A673 (cell line): ENCODE data around the gene FBP1. TPM values are rescaled to one million over a fixed set of nuclear protein-coding genes. Genes with fewer than 3 reads are reported as not detected.

Experiments used
- BruUV-seq: library from RNA; stranded (reverse); fragments of 400-500 nt; replicated peaks from 2 replicates; lab custom pipeline; 2021; lab: Mats Ljungman, UMichigan
- CTCF ChIA-PET: fragments of 300-600 bp; sonication (Branson Sonifier 250); formaldehyde crosslinking; loops from one replicate; lab custom pipeline; 2022; ENCODE audit warnings: antibody characterized with exemption; lab: Charles Lee
- POLR2A ChIA-PET: fragments of 300-600 bp; sonication (Branson Sonifier 250); formaldehyde crosslinking; loops from one replicate; lab custom pipeline; 2022; ENCODE audit warnings: antibody characterized with exemption; ENCODE audit not compliant: low non-redundant PET; lab: Charles Lee
- DNase-seq: peaks from one replicate; pipeline ENCODE4 v3.0.0-alpha.2; 2015; ENCODE audit warnings: low spot score
- H3K27ac ChIP-seq: fragments of 200-600 bp; sonication (generic); 2 replicates; pipeline ENCODE4 v1.5.1; 2016; ENCODE audit warnings: mixed run types, low read depth, mild to moderate bottlenecking, mixed read lengths, antibody characterized with exemption, low read length; ENCODE audit not compliant: poor library complexity, severe bottlenecking
- H3K27me3 ChIP-seq: fragments of 200-600 bp; sonication (generic); replicated peaks from 2 replicates; pipeline ENCODE4 v1.6.1; 2017; ENCODE audit warnings: mixed run types, low read depth, mild to moderate bottlenecking, mixed read lengths, antibody characterized with exemption, low read length; ENCODE audit not compliant: insufficient read depth, poor library complexity
- H3K36me3 ChIP-seq: fragments of 200-600 bp; sonication (generic); 2 replicates; pipeline ENCODE4 v1.6.1; 2016; ENCODE audit warnings: mixed run types, mild to moderate bottlenecking, mixed read lengths, antibody characterized with exemption, low read length; ENCODE audit not compliant: insufficient read depth, poor library complexity, severe bottlenecking
- H3K4me1 ChIP-seq: fragments of 200-600 bp; sonication (generic); 2 replicates; pipeline ENCODE4 v1.6.1; 2017; ENCODE audit warnings: mixed run types, mild to moderate bottlenecking, mixed read lengths, antibody characterized with exemption, low read length; ENCODE audit not compliant: insufficient read depth, poor library complexity, severe bottlenecking
- H3K4me3 ChIP-seq: fragments of 200-600 bp; sonication (generic); 2 replicates; pipeline ENCODE4 v1.5.1; 2016; ENCODE audit warnings: low read depth, mixed run types, mild to moderate bottlenecking, mixed read lengths, low read length; ENCODE audit not compliant: poor library complexity, severe bottlenecking
- H3K9me3 ChIP-seq: fragments of 200-600 bp; sonication (generic); 2 replicates; pipeline ENCODE4 v1.6.1; 2016; ENCODE audit warnings: mixed run types, low read depth, mild to moderate bottlenecking, mixed read lengths, antibody characterized with exemption, low read length; ENCODE audit not compliant: poor library complexity, severe bottlenecking
- EZH2 ChIP-seq: fragments of 200-600 bp; sonication (generic); IDR thresholded peaks from 2 replicates; pipeline ENCODE4 v1.6.1; 2017; ENCODE audit warnings: borderline replicate concordance, low read depth, mild to moderate bottlenecking, mixed read lengths, antibody characterized with exemption, low read length; ENCODE audit not compliant: poor library complexity, severe bottlenecking
- intact Hi-C: fragments of 100-400 bp; cut with micrococcal nuclease; formaldehyde crosslinking; loops from one replicate; pipeline ENCODE4 v1.10.0; 2022; ENCODE audit not compliant: unreplicated experiment
- total RNA-seq: library from RNA; stranded (reverse); gene quantifications from 2 replicates; pipeline ENCODE4 v1.2.3, GENCODE V29; 2021
- TF ChIP-seq, protein P1 (sequence below): fragments of 300-800, 200-600 bp; sonication (generic); conservative IDR thresholded peaks from 2 replicates; pipeline ENCODE4 v1.5.1; 2017; ENCODE audit warnings: low read depth, mild to moderate bottlenecking, antibody characterized with exemption, low read length, moderate library complexity, mixed read lengths

The FBP1 gene
- total RNA-seq, 1 experiment from 2014 or later, result not detected

- intact Hi-C loops, result loop anchor here (1.0 kb wide), 1 partner anchor 48 kb away; no protein-coding TSS in a partner anchor
- BruUV-seq, result no TSS peak
- no peak for TF ChIP-seq EZH2
- TF ChIP-seq, protein P1, sequence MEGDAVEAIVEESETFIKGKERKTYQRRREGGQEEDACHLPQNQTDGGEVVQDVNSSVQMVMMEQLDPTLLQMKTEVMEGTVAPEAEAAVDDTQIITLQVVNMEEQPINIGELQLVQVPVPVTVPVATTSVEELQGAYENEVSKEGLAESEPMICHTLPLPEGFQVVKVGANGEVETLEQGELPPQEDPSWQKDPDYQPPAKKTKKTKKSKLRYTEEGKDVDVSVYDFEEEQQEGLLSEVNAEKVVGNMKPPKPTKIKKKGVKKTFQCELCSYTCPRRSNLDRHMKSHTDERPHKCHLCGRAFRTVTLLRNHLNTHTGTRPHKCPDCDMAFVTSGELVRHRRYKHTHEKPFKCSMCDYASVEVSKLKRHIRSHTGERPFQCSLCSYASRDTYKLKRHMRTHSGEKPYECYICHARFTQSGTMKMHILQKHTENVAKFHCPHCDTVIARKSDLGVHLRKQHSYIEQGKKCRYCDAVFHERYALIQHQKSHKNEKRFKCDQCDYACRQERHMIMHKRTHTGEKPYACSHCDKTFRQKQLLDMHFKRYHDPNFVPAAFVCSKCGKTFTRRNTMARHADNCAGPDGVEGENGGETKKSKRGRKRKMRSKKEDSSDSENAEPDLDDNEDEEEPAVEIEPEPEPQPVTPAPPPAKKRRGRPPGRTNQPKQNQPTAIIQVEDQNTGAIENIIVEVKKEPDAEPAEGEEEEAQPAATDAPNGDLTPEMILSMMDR, result no peak
These were observed 36.7 kb downstream of the FBP1 start for GRCh38 chr9:94602666-94603065.

GRCh38 chr9:94600715-94601114, 38.6 kb downstream of the FBP1 start:
- Histone ChIP-seq H3K27me3 (no peaks in the 10 kb centered on the region), H3K9me3 (no peaks in the 10 kb centered on the region), H3K4me3 (no peak overlapping the region), H3K36me3 (no peaks in the 10 kb centered on the region), H3K4me1 (no peaks in the 10 kb centered on the region), H3K27ac (no peak overlapping the region)
- TF ChIP-seq EZH2, result no peak
- TF ChIP-seq, protein P1, result no peak
- no peak for DNase-seq
- ChIA-PET CTCF (no interaction called here), POLR2A (no interaction called here)
- no TSS peak for BruUV-seq
- intact Hi-C loops, result no loop called here

More at GRCh38 chr9:94602666-94603065, 36.7 kb downstream of the FBP1 start:
- POLR2A ChIA-PET, result no interaction called here
- Histone ChIP-seq H3K27ac (no peak overlapping the region), H3K4me3 (no peak overlapping the region), H3K27me3 (no peaks in the 10 kb centered on the region), H3K9me3 (no peaks in the 10 kb centered on the region), H3K36me3 (no peaks in the 10 kb centered on the region), H3K4me1 (no peaks in the 10 kb centered on the region)
- DNase-seq, result no peak
- CTCF ChIA-PET, result no interaction called here

DNA sequence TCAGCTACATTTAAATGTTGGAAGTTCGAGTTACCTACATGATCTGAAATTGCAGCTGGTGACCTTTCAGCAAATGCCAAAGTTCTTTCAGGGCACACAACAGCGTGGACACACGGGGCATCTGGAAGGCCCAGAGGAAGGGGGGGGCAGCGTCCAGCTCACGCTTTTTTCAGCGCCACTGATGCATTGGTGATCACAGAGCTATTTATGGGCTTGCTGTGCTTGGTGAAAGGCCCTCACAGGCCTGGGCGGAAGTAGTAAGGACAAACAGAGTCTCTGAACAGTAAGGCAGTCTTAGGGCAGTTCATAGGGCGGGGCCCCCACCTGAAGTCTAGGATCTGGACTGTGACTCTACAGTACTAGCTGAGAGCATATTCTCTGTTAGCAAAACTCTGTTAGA, 39.1 kb downstream of the FBP1 start:
- H3K36me3 ChIP-seq, result no peaks in the 10 kb centered on the region
- BruUV-seq, result no TSS peak
- TF ChIP-seq EZH2, result no peak
- TF ChIP-seq, protein P1, result no peak
- no peak for DNase-seq
- CTCF ChIA-PET, result no interaction called here
- intact Hi-C loops, result no loop called here
- peaks cover under 1% of the 10 kb centered on the region for H3K4me1 ChIP-seq
- no peak overlapping the region for H3K4me3 ChIP-seq
- no peaks in the 10 kb centered on the region for H3K27me3 ChIP-seq
- H3K27ac ChIP-seq, result no peak overlapping the region
- POLR2A ChIA-PET, result no interaction called here
- no peaks in the 10 kb centered on the region for H3K9me3 ChIP-seq
